Forelimb muscle (tissue), 1 donor: ENCODE data around the gene COPS4. TPM values are rescaled to one million over a fixed set of nuclear protein-coding genes. Genes with fewer than 3 reads are reported as not detected.
"Not testable (repeated sequence)": the region's sequence is repeated elsewhere in the genome, so short reads cannot be mapped to it uniquely, and the experiment has no call there.

Source experiments
- DNase-seq: peaks from one replicate; pipeline ENCODE4 v3.0.0-alpha.2; 2013; ENCODE audit warnings: low read depth
- polyA plus RNA-seq: library from polyadenylated mRNA; unstranded; fragments of 120-200 nt; gene quantifications from one replicate; pipeline ENCODE4 v1.2.1, GENCODE V29; 2013; ENCODE audit not compliant: insufficient read length

The COPS4 gene
- 62.7 TPM for polyA plus RNA-seq

- peak; percentile 100 for DNase-seq
Measured at GRCh38 chr4:83034630-83035494, at the start of gene COPS4. Gene COPS4, plus strand, starts transcription at chr4:83035183. Its CDS starts 42 bp downstream, at chr4:83035225.

- DNase-seq, result not testable (repeated sequence)
Measured at GRCh38 chr4:82987519-82987918, 47.5 kb upstream of the COPS4 start.

GRCh38 chr4:82988323-82988832, 46.6 kb upstream of the COPS4 start:
- no peak for DNase-seq

GRCh38 chr4:82989575-82990429, 45.2 kb upstream of the COPS4 start:
- DNase-seq, result no peak

- DNase-seq, result no peak
Measured at GRCh38 chr4:82994834-82995233, 40.1 kb upstream of the COPS4 start.

GRCh38 chr4:82998898-82999297, 36.1 kb upstream of the COPS4 start:
- DNase-seq, result no peak

GRCh38 chr4:83002329-83002728, 32.7 kb upstream of the COPS4 start:
- DNase-seq, result no peak

GRCh38 chr4:83003044-83003791, 31.8 kb upstream of the COPS4 start:
- not testable (repeated sequence) for DNase-seq

DNA sequence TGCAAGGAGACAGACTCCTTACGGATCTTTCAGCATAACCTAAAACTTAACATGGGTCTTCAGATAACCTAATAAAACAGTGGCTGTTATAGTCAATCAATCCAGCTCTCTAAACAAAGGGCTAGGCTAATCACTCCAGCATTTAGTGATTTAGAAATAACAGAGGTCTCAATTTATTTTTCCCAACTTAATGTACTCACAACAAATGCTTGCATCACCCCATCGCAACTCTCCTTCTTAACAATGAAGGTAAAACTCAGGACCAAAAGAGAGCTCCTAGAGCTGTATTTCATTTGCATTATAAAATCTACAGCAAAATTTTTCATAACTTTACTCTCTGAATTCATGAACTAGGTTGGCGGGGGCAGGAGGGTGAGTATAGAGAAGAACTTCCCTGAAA, 25.5 kb upstream of the COPS4 start:
- DNase-seq, result no peak

- DNase-seq, result no peak
Measured at GRCh38 chr4:83010111-83010521, 24.9 kb upstream of the COPS4 start.

GRCh38 chr4:83010522-83011318, 24.3 kb upstream of the COPS4 start, which contains the start of gene LIN54:
Gene LIN54, minus strand, starts transcription at chr4:83010823. Its CDS starts 25,979 bp downstream, at chr4:82984844.
- no peak for DNase-seq

DNA sequence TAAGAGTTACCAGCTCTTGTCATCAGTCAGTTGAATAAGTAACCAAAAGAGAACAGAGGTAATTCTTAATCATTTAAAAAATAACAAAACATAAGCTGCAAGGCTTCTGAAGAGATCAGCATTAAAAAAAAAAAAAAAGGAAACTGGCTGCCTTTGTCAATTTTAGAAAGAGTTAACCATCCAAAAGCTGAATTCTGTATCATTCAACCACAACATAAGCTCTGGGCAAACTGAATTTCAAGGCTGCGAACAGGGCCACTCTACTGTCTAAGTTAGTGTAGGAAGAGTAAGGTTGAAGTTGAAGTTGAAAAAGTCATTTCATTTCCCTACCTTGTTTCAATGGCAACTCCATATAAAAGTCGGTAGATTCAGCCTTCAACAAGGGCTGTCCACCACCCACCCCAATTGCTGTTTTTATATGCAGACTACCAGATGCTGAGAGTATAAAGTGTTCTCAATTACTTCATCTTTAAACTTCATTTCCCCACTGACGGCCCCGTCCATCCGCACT, 23.2 kb upstream of the COPS4 start:
- no peak for DNase-seq

- no peak for DNase-seq
Measured at GRCh38 chr4:83012200-83012686, 22.7 kb upstream of the COPS4 start.

- DNase-seq, result peak; percentile 94
Measured at GRCh38 chr4:83012687-83013419, 22.1 kb upstream of the COPS4 start.

DNA sequence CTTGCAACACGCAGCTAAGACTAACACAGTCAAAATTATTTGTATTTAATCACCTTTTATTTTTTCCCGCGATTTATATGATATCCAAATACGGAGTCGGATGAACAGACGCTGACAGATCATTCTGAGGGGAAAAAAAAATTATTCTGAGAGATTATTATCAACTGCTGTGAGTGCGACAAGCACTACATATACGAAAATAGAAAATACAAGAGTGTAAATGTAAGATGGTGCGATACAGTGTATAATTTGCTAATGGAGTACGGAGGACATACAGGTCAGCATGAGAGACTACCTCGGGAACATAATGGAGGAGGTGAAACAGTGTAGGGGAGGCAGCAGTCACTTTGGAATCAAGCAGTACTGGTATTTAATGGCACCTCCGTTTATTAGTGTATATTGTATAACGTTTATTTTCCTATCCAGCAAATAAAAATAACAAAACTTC, 21.5 kb upstream of the COPS4 start:
- DNase-seq, result no peak

DNA sequence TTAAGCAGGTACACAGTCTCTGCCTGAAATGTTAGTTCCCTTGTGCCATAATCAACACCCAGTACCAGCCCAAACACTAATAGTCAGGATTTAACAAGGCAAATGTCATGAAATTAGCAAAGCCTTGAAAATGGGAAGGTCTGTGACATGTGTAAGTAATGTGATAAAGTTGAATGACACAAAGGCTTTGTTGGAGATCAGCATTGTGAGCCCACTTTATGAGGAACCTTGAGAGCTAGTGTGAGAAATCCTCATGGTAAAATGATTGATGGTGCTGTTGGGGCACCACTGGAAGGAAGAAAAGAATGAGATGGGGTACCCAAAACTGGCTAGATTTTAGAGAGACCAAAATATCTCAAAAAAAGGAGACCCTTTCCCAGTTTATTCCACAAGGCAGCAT, 21.1 kb upstream of the COPS4 start:
- DNase-seq, result no peak

GRCh38 chr4:83019794-83020494, 15.0 kb upstream of the COPS4 start:
- DNase-seq, result no peak

DNA sequence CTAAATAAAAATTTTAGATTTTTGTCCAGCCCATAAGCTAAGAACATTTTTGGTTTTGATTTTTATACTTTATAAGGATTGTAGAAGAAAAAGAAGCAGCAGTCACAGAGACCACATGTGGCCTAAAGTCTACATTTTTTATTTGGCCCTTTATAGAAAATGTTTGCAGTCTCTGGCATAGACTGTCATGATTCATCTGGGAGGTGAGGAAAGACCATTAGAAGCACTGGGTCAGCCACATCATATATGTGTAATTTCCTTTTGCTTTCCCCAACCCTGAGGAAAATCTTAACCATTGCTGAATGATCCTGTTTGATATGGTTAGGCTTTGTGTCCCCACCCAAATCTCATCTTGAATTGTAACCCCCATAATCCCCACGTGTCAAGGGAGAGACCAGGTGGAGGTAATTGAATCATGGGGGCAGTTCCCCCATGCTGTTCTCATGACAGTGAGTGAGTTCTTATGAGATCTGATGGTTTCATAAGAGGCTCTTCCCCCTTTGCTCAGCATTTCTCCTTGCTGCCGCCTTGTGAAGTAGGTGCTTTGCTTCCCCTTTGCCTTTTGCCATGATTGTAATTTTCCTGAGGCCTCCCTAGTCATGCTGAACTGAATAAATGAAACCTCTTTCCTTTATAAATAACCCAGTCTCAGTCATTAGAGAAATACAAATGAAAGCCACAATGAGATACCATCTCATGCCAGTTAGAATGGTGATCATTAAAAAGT, 12.1 kb upstream of the COPS4 start:
- DNase-seq, result no peak
